Panc1 (cell line): ENCODE measurements around the gene ZC3H13. TPM values are rescaled to one million over a fixed set of nuclear protein-coding genes. Genes with fewer than 3 reads are reported as not detected.

Experiments
- ATAC-seq: fragments of 200-7000 bp; cut with Tn5 transposase; 2 replicates; pipeline ENCODE4 v1.9.1; 2020; ENCODE audit warnings: mild to moderate bottlenecking, moderate library complexity
- BruUV-seq: library from RNA; stranded (reverse); fragments of 400-500 nt; replicated peaks from 2 replicates; lab custom pipeline; 2021; lab: Mats Ljungman, UMichigan
- CTCF ChIA-PET: fragments of 300-600 bp; sonication (Branson Sonifier 250); formaldehyde crosslinking; loops from one replicate; lab custom pipeline; 2022; ENCODE audit warnings: antibody characterized with exemption; lab: Charles Lee
- POLR2A ChIA-PET: fragments of 300-600 bp; sonication (Branson Sonifier 250); formaldehyde crosslinking; loops from one replicate; lab custom pipeline; 2022; ENCODE audit warnings: antibody characterized with exemption; lab: Charles Lee
- DNase-seq: peaks from one replicate; pipeline ENCODE4 v3.0.0-alpha.2; 2010; ENCODE audit warnings: low read depth, low spot score
- H3K27ac ChIP-seq: 2 replicates; pipeline ENCODE4 v1.5.1; 2011; ENCODE audit warnings: mild to moderate bottlenecking, low read length, inconsistent platforms
- H3K27me3 ChIP-seq: fragments of 200-500 bp; sonication (Bioruptor generic); 2 replicates; pipeline ENCODE4 v1.6.0; 2014; ENCODE audit warnings: low read length, inconsistent platforms; ENCODE audit not compliant: control insufficient read depth, insufficient read depth
- H3K36me3 ChIP-seq: fragments of 200-500 bp; sonication (Bioruptor generic); 2 replicates; pipeline ENCODE4 v1.5.1; 2014; ENCODE audit warnings: inconsistent platforms, mild to moderate bottlenecking, low read length, moderate library complexity; ENCODE audit not compliant: control insufficient read depth, insufficient read depth
- H3K4me1 ChIP-seq: 2 replicates; pipeline ENCODE4 v1.5.1; 2011; ENCODE audit warnings: inconsistent platforms, mild to moderate bottlenecking, low read length, moderate library complexity; ENCODE audit not compliant: control insufficient read depth, insufficient read depth
- H3K4me3 ChIP-seq, 2 experiments: 2 replicates each; pipeline ENCODE4 v1.5.1; 2011 to 2012; ENCODE audit warnings: low read depth in 2 of 2, low read length in 2 of 2, mild to moderate bottlenecking in 2 of 2, inconsistent platforms in 1 of 2, moderate library complexity in 1 of 2
- H3K9me3 ChIP-seq: fragments of 200-500 bp; sonication (Bioruptor generic); 2 replicates; pipeline ENCODE4 v1.5.1; 2014; ENCODE audit warnings: low read depth, mild to moderate bottlenecking, inconsistent platforms, low read length, moderate library complexity; ENCODE audit not compliant: control insufficient read depth, insufficient read depth
- POLR2AphosphoS5 ChIP-seq: IDR thresholded peaks from 2 replicates; pipeline ENCODE4 v1.6.1; 2012; ENCODE audit warnings: mild to moderate bottlenecking, low read depth, low read length, moderate library complexity
- SIN3A ChIP-seq: IDR thresholded peaks from 2 replicates; pipeline ENCODE4 v1.6.1; 2012; ENCODE audit warnings: low read depth, mild to moderate bottlenecking, low read length, moderate library complexity, borderline replicate concordance; ENCODE audit not compliant: insufficient read depth
- TCF7L2 ChIP-seq: IDR thresholded peaks from 2 replicates; pipeline ENCODE4 v1.6.1; 2011; ENCODE audit warnings: mild to moderate bottlenecking, low read depth, low read length, inconsistent platforms
- in situ Hi-C: cut with HindIII; loops from 2 replicates; pipeline ENCODE4 v1.10.0; 2016; ENCODE audit warnings: low sequenced_read_pairs, low pct_unique_long_range_greater_than_20kb
- intact Hi-C: fragments of 100-400 bp; cut with micrococcal nuclease; formaldehyde crosslinking; loops from one replicate; pipeline ENCODE4 v1.10.0; 2022; ENCODE audit not compliant: unreplicated experiment
- total RNA-seq: library from RNA; stranded (reverse); gene quantifications from one replicate; pipeline ENCODE4 v1.2.1, GENCODE V29; 2021; ENCODE audit not compliant: unreplicated experiment
- TF ChIP-seq, protein P1 (sequence below), 2 experiments: IDR thresholded peaks; 2 replicates each; pipeline ENCODE4 v1.6.1; 2011 to 2012; ENCODE audit warnings: low read depth in 2 of 2, control low read depth in 1 of 2, low read length in 1 of 2, mild to moderate bottlenecking in 1 of 2, moderate library complexity in 1 of 2; ENCODE audit not compliant: insufficient read depth in 1 of 2
- TF ChIP-seq, protein P2 (sequence below): fragments of 450-650 bp; IDR thresholded peaks from 2 replicates; pipeline ENCODE4 v1.5.1; 2017; ENCODE audit warnings: mild to moderate bottlenecking

The ZC3H13 gene
- total RNA-seq, 1 experiment from 2014 or later: 25.3 TPM

DNA sequence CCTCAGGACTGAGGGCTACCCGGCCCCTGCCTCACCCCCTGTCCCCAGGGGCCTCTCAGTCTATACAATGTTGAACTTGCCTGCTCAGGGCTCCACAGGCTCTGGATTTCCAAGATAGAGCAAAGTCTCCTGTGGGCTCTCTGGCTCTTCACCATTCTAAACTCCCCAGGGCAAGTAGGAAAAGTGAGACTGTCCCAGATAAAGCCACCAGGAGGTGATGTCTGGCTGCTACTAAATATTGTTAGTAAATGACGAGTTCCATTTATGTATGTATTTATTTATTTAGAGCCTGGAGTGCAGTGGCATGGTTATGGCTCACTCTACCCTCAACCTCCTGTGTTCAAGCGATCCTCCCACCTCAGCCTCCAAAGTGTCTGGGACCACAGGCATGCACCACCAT lies 127.4 kb downstream of the ZC3H13 start:
- POLR2A ChIA-PET: no interaction called here
- BruUV-seq: no TSS peak
- DNase-seq (no peak), ATAC-seq (no peak)
- CTCF ChIA-PET: no interaction called here
- Histone ChIP-seq H3K9me3 (no peaks in the 10 kb centered on the region), H3K27me3 (no peaks in the 10 kb centered on the region), H3K36me3 (no peaks in the 10 kb centered on the region), H3K4me1 (no peaks in the 10 kb centered on the region), H3K27ac (no peak overlapping the region), H3K4me3 (no peak overlapping the region)
- intact Hi-C loops (no loop called here), in situ Hi-C loops (no loop called here)
- TF ChIP-seq, protein P1, sequence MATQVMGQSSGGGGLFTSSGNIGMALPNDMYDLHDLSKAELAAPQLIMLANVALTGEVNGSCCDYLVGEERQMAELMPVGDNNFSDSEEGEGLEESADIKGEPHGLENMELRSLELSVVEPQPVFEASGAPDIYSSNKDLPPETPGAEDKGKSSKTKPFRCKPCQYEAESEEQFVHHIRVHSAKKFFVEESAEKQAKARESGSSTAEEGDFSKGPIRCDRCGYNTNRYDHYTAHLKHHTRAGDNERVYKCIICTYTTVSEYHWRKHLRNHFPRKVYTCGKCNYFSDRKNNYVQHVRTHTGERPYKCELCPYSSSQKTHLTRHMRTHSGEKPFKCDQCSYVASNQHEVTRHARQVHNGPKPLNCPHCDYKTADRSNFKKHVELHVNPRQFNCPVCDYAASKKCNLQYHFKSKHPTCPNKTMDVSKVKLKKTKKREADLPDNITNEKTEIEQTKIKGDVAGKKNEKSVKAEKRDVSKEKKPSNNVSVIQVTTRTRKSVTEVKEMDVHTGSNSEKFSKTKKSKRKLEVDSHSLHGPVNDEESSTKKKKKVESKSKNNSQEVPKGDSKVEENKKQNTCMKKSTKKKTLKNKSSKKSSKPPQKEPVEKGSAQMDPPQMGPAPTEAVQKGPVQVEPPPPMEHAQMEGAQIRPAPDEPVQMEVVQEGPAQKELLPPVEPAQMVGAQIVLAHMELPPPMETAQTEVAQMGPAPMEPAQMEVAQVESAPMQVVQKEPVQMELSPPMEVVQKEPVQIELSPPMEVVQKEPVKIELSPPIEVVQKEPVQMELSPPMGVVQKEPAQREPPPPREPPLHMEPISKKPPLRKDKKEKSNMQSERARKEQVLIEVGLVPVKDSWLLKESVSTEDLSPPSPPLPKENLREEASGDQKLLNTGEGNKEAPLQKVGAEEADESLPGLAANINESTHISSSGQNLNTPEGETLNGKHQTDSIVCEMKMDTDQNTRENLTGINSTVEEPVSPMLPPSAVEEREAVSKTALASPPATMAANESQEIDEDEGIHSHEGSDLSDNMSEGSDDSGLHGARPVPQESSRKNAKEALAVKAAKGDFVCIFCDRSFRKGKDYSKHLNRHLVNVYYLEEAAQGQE (IDR thresholded peaks at IDR 0.05; ENCODE audit: insufficient read depth in 1 of 2, low read depth in 2 of 2, low read length in 1 of 2): no peak
- TF ChIP-seq, protein P2, sequence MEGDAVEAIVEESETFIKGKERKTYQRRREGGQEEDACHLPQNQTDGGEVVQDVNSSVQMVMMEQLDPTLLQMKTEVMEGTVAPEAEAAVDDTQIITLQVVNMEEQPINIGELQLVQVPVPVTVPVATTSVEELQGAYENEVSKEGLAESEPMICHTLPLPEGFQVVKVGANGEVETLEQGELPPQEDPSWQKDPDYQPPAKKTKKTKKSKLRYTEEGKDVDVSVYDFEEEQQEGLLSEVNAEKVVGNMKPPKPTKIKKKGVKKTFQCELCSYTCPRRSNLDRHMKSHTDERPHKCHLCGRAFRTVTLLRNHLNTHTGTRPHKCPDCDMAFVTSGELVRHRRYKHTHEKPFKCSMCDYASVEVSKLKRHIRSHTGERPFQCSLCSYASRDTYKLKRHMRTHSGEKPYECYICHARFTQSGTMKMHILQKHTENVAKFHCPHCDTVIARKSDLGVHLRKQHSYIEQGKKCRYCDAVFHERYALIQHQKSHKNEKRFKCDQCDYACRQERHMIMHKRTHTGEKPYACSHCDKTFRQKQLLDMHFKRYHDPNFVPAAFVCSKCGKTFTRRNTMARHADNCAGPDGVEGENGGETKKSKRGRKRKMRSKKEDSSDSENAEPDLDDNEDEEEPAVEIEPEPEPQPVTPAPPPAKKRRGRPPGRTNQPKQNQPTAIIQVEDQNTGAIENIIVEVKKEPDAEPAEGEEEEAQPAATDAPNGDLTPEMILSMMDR: no peak
- TF ChIP-seq POLR2AphosphoS5 (no peak), SIN3A (no peak), TCF7L2 (no peak)

DNA sequence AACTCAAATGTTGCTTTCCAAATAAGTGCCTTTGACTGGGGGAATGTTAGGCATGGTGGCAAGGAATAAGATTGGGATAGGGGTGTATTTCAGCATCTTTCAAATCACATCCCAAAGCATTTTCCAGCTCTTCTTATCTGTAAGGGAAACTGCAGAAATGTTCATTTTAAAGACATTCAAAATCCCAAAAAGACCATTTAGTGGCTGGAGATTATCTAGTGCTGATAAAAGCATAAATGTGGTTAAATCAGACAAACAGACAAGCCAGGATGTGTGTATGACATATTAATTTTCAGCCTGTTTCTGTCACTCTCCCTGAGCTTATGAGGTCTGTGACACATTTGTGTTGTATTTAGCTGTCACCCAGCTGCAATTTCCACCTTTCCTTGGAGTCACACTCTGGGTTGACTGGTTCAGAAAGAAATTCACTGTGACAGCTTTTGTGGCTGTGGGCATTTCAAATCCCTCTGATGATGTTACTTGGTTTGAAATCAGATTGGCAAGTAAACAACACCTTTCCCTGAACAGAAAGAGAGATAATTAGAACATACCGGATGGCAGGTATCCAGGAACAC lies 131.3 kb downstream of the ZC3H13 start:
- in situ Hi-C loops (no loop called here), intact Hi-C loops (no loop called here)
- POLR2A ChIA-PET: no interaction called here
- Histone ChIP-seq H3K9me3 (no peaks in the 10 kb centered on the region), H3K4me1 (no peaks in the 10 kb centered on the region), H3K27ac (no peak overlapping the region), H3K36me3 (no peaks in the 10 kb centered on the region), H3K27me3 (no peaks in the 10 kb centered on the region), H3K4me3 (no peak overlapping the region)
- TF ChIP-seq, protein P2: no peak
- TF ChIP-seq POLR2AphosphoS5: no peak
- no peak for TF ChIP-seq SIN3A
- no peak for TF ChIP-seq TCF7L2
- TF ChIP-seq, protein P1 (IDR thresholded peaks at IDR 0.05; ENCODE audit: insufficient read depth in 1 of 2, low read depth in 2 of 2, low read length in 1 of 2): no peak
- CTCF ChIA-PET: no interaction called here
- DNase-seq: no peak
- BruUV-seq: no TSS peak
- ATAC-seq: no peak
